ENCODE data around the gene ZNF236. TPM values are rescaled to one million over a fixed set of nuclear protein-coding genes. Genes with fewer than 3 reads are reported as not detected.
"Not testable (repeated sequence)": the region's sequence is repeated elsewhere in the genome, so short reads cannot be mapped to it uniquely, and the experiment has no call there.

ZNF236 gene
- total and polyA plus RNA-seq, 5 experiments from 2014 or later, result 4.6 to 25.6 (median 8.4) TPM

DNA sequence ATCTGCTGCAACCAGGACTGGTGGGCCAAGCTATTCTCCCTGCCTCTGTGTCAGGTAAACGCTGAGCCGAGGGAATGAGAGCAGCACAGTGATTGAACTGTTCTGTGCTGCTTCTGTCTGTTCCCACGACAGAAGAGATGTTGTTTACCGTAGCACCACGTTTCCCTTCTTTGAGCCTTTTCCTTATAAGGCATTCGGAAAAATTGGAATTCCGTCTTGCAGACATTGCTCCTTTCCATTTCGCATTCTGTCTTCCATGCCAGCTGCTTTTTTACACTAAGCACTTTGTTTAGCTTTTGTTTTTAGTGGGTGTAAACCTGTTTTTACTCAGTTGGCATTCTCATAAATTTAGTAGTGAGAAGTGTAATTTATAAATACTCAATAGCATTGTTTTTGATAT is 103.1 kb downstream of the ZNF236 start:
- no peak for DNase-seq
- Mint-ChIP-seq H3K4me3 (no peak overlapping the region), H3K27me3 (no peaks in the 10 kb centered on the region), H3K36me3 (peaks cover 4 to 93% (median 41%) of the 10 kb centered on the region in 3 donors), H3K27ac (no peak overlapping the region), H3K4me1 (peaks cover 7 to 17% (median 11%) of the 10 kb centered on the region in 4 donors), H3K9me3 (no peaks in the 10 kb centered on the region)
- no peak for ATAC-seq
- POLR2A ChIA-PET, result interaction anchor here (1.3 kb wide), 1 partner anchor 11 kb away, joined by 3 read pairs; no protein-coding TSS in a partner anchor

DNA sequence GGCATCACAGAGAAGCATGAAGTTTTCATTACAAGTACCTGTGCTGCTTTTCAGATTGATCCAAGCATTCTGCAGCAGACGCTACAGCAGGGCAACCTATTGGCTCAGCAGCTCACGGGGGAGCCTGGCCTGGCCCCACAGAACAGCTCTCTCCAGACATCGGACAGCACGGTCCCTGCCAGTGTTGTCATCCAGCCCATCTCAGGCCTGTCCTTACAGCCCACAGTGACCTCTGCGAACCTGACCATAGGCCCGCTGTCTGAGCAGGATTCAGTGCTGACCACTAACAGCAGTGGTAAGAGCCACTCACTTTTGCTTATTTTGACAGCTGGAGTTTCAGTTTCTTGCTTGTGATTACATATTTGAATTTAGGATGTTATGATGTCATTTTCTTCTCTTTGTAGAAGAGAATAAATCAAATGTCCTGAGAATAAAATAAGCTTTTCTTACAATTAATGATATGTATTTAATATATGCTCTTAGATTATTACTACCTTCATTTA is 104.9 kb downstream of the ZNF236 start:
- DNase-seq, result no peak
- ATAC-seq, result no peak
- Mint-ChIP-seq H3K36me3 (peaks cover 5 to 91% (median 43%) of the 10 kb centered on the region in 3 donors), H3K27ac (no peak overlapping the region), H3K4me3 (no peak overlapping the region), H3K27me3 (no peaks in the 10 kb centered on the region), H3K9me3 (no peaks in the 10 kb centered on the region), H3K4me1 (peaks cover 1 to 8% (median 3%) of the 10 kb centered on the region in 4 donors)
- POLR2A ChIA-PET, result no interaction called here

DNA sequence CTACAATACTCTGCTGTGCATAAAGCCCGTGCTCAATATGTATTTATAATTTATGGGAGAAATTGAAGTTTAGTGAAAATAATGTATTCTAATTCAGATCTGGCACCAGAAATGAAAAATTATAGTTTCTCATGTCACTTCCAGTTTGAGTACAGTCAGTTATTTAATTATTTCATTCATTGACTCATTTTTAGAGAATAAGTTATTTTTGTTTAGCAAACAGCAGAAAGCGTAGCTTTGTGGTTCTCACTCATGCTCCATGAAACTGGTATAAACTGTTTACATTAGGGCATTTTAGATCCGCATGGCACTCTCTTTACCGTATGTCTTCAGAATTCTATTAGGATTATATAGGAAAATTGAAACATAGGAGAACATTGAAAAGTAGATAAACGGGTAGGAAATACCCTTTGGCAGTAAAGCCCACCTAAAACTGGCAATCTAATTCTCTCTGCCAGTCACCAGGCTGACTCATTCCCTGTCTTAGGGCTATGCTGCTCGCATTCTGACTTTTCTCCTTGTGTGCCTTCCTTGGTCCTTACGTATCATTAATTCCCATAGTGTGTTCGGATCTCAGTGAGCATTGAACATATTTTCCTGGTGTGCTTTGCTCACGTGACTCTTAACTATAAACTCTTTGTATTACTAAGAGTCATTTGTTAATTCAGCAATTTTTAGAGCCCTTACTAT is 106.0 kb downstream of the ZNF236 start:
- ATAC-seq (no peak), DNase-seq (no peak)
- Mint-ChIP-seq H3K36me3 (peaks cover 5 to 92% (median 47%) of the 10 kb centered on the region in 3 donors), H3K27me3 (no peaks in the 10 kb centered on the region), H3K27ac (no peak overlapping the region), H3K4me1 (peaks cover 0 to 8% (median 1%) of the 10 kb centered on the region in 4 donors), H3K9me3 (no peaks in the 10 kb centered on the region), H3K4me3 (no peak overlapping the region)
- POLR2A ChIA-PET, result no interaction called here

DNA sequence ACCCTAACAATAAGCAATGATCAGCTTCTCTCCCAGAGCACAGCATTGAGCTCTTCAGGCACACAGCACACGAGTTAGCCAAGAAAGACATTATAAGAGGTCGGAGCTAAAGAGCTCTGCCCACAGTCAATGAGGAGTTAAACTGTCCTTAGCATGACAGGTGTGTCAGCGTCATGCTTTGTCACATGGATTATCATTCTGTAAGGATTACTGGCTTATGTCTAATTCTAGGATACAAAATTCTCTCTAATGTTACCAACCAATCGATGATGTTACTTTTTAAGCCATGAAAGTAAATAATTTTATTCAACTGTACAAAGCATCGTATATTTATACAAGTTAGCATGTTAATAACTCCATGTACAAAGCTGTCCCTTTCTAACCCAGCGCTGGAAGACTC is 108.8 kb downstream of the ZNF236 start:
- POLR2A ChIA-PET, result no interaction called here
- Mint-ChIP-seq H3K4me1 (peaks cover 0 to 4% (median 0%) of the 10 kb centered on the region in 4 donors), H3K36me3 (peaks cover 5 to 90% (median 38%) of the 10 kb centered on the region in 3 donors), H3K27me3 (no peaks in the 10 kb centered on the region), H3K4me3 (no peak overlapping the region), H3K27ac (no peak overlapping the region), H3K9me3 (no peaks in the 10 kb centered on the region)
- DNase-seq (no peak), ATAC-seq (no peak)

DNA sequence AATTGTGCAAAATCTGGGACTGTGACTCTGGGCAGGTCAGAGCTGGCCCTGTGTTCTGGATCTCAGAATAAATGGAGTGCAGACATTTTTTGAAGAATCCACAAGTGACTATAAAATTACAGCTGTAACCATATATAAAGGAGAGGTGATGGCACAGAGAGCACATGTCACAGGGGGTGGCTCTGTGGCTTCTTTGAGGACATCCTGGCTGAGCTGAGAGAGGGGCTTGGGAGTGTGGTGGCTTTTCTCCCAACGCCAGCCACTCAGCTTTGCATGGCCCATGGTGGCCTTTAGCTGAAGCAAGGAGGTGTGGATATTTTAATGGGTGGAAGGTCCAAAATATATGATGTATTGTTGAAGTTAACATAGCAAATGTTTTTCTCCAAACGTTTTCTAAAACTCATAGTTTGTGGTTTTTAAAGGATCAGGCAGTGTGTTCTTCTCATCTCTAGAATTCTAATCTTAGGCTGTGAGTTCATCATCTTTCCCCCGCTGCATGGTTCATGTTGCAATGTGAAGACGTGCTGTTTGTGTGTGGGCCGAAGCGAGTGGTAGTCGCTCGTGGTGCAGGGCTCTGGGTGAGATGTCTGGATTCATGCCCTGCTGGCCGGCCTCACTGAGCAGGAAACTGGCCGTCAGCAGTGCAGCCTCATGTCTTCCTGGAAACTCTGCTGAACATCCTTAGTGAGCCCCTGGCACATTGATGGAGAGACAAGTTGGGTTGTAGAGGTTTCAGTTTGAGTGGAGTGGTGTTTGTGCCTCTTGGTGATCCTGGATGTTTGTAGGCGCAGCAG is 109.9 kb downstream of the ZNF236 start:
- Mint-ChIP-seq H3K4me3 (no peak overlapping the region), H3K27me3 (no peaks in the 10 kb centered on the region), H3K4me1 (no peaks in the 10 kb centered on the region), H3K36me3 (peaks cover 5 to 90% (median 45%) of the 10 kb centered on the region in 3 donors), H3K27ac (peak overlapping the region in 1 of 10 donors; percentile 68), H3K9me3 (no peaks in the 10 kb centered on the region)
- DNase-seq (no peak), ATAC-seq (no peak)
- POLR2A ChIA-PET, result no interaction called here

DNA sequence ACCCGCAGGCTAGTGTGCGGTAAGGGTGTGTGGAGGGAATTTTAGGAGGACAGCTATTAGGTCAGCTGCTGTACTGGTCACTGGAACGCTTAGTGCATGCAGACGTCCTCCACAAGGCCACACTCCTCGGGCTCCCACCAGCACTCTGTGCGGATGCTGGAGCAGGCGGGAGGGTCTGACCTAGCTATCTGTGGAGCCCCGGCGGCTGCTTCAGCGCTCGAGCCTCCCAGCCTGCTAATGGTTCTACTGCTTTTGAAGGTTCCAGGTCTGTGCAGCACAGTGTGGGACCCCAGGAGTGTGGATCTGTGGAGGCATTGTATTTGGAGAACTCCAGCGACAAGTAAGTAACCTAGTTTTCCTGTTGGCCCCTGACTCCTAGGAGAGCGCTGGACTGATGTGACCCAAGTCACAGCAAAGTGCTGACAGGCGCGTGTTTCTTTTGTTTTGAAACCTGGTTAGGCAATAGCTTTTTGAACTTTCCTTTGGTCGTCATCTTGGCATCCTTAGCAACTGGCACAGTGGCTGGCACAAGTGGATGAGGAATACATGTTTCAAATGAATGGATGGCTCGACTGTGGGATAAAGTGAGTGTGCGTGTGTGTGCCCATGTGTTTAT is 113.5 kb downstream of the ZNF236 start:
- H3K27me3 Mint-ChIP-seq, result no peaks in the 10 kb centered on the region
- H3K36me3 Mint-ChIP-seq, result peaks cover 0 to 83% (median 44%) of the 10 kb centered on the region in 3 donors
- POLR2A ChIA-PET, result interaction anchor here (1.2 kb wide), 1 partner anchor 10 kb away, joined by 3 read pairs; no protein-coding TSS in a partner anchor

DNA sequence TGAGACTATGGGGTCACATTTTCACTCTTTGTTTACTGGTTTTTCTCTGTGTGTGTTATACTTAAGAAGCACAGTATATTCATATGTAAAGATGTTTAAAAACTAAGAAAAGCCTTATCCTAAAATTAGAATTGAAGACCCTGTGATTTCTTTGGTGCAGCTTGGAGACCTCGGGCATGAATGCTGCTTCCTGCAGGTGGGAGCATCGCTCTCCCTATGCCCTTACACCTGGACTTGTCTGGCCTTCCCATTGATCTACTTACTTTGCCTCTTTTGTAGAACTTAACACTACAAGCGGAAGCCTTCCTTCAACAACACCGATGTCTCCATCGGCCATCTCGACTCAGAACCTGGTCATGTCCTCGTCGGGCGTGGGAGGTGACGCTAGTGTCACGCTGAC is 114.5 kb downstream of the ZNF236 start:
- Mint-ChIP-seq H3K36me3 (peaks cover 0 to 76% (median 43%) of the 10 kb centered on the region in 3 donors), H3K27ac (no peak overlapping the region)

More for the DNA sequence above, 113.5 kb downstream of the ZNF236 start:
- Mint-ChIP-seq H3K4me3 (no peak overlapping the region), H3K27ac (no peak overlapping the region), H3K9me3 (no peaks in the 10 kb centered on the region), H3K4me1 (no peaks in the 10 kb centered on the region)
- no peak for ATAC-seq
- DNase-seq, result no peak

DNA sequence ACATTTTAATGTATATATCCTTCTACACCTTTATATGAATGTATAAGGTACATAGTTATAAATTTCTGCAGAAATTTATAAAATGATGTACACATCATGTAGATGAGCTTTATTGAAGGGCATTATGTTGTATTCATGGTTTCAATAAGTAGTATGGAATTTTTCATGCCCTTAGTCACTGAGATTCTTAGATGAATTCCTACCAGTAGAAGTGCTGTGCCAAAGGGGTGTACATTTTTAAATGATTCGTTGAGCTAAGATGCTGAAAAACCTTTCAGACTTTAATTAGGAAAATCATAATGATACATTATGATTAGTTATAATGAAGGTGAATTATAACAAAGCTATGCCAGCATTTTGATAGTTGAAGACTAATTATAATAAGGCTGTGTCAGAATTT is 115.2 kb downstream of the ZNF236 start:
- H3K4me1 Mint-ChIP-seq, result no peaks in the 10 kb centered on the region
- peaks cover 0 to 71% (median 39%) of the 10 kb centered on the region in 3 donors for H3K36me3 Mint-ChIP-seq
- DNase-seq (no peak), ATAC-seq (no peak)
- no peaks in the 10 kb centered on the region for H3K9me3 Mint-ChIP-seq
- H3K27ac Mint-ChIP-seq, result no peak overlapping the region
- H3K27me3 Mint-ChIP-seq, result no peaks in the 10 kb centered on the region
- no peak overlapping the region for H3K4me3 Mint-ChIP-seq
- POLR2A ChIA-PET, result no interaction called here

More for the DNA sequence above, 114.5 kb downstream of the ZNF236 start:
- ATAC-seq (no peak), DNase-seq (no peak)
- H3K27me3 Mint-ChIP-seq, result no peaks in the 10 kb centered on the region
- POLR2A ChIA-PET, result interaction anchor here (1.2 kb wide), 1 partner anchor 12 kb away, joined by 3 read pairs; no protein-coding TSS in a partner anchor
- H3K4me3 Mint-ChIP-seq, result no peak overlapping the region
- H3K4me1 Mint-ChIP-seq, result no peaks in the 10 kb centered on the region
- no peaks in the 10 kb centered on the region for H3K9me3 Mint-ChIP-seq

DNA sequence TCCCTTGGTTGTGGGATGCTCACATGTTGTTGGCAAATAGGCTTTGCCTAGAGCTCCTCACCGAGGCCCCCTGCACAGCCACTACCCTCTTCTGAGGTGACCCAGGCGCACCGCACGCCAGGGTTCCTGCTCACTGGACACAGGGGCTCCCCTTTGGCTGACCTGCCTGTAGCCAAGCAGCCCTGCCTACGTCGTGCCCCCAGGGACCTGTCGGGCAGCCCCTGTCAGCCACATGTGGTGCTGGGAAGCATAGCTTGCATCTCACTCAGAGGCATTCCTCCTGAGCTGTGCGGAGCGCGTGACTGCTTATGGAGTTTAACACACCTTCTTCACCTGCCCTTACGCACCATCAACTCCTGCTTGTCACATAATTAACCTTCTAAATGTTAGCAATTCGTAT is 116.3 kb downstream of the ZNF236 start:
- POLR2A ChIA-PET, result no interaction called here
- Mint-ChIP-seq H3K4me1 (no peaks in the 10 kb centered on the region), H3K27ac (no peak overlapping the region), H3K36me3 (peaks cover 0 to 65% (median 42%) of the 10 kb centered on the region in 3 donors), H3K9me3 (no peaks in the 10 kb centered on the region), H3K4me3 (no peak overlapping the region), H3K27me3 (no peaks in the 10 kb centered on the region)
- no peak for ATAC-seq
- no peak for DNase-seq

DNA sequence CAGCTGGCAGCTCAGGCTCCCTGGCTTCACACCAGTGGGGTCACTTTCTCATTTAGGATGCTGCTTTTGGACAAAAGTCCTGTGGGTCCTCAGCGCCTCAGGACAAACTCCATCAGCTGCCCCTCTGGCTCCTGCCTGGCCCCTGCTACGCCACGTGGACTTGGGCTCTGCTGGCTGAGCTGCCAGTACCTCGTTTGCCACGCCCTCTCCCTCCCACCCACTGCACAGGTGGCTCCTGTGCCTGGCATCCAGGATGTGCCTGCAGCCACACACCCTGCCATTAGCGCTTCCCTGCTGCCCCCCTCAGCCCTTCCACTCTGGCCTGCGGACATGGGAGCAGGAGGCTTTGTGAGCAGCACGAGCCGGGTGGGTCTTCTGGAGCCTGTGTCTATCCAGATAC is 118.9 kb downstream of the ZNF236 start:
- no peak overlapping the region for H3K4me3 Mint-ChIP-seq
- peaks cover 12 to 59% (median 45%) of the 10 kb centered on the region in 3 donors for H3K36me3 Mint-ChIP-seq
- H3K27me3 Mint-ChIP-seq, result no peaks in the 10 kb centered on the region
- peaks cover 0 to 4% (median 1%) of the 10 kb centered on the region in 4 donors for H3K4me1 Mint-ChIP-seq
- H3K27ac Mint-ChIP-seq, result no peak overlapping the region
- DNase-seq, result no peak
- H3K9me3 Mint-ChIP-seq, result peaks cover 0 to 6% (median 0%) of the 10 kb centered on the region in 9 donors
- ATAC-seq, result no peak
- POLR2A ChIA-PET, result no interaction called here

DNA sequence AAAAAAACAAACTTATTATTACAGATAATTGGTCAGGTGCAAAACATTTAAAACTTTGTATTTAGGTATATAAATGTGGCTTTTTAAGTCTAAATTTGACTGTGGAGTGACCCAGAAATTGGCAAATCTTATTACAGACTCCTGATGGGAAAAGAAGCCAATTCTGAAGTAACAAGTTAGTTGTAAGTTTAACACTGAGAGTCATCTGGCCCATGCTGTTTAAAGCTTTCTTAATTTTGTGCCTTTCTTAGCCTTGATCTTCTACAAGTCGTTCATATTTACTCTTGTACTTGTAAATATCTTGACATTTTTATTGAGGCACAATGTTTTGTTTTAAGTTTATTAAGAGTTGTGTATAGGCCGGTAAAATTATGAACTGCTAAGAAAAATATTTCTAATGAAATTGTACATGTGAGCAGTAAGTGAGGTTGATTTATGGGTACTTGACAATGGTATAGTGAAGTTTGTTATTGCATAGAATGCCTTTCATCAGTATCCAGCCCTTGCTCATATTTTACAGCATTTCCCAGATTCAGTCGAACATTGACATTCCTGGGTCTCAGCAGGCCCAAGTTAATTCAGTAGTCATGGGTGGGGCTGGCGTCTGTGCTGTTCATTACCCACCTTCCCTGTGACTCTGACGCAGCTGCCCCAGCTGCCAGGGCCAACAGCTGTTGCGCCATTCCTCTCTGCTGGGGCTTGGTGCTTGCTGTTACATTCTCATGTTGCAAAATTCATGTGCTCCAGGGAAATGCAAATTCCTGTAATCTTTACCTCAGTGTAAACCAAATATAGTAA is 121.4 kb downstream of the ZNF236 start:
- ATAC-seq (no peak), DNase-seq (no peak)
- Mint-ChIP-seq H3K36me3 (peaks cover 17 to 57% (median 42%) of the 10 kb centered on the region in 3 donors), H3K9me3 (peaks cover 0 to 7% (median 0%) of the 10 kb centered on the region in 9 donors), H3K4me3 (no peak overlapping the region), H3K27me3 (no peaks in the 10 kb centered on the region), H3K27ac (no peak overlapping the region), H3K4me1 (peaks cover 14 to 28% (median 20%) of the 10 kb centered on the region in 4 donors)
- POLR2A ChIA-PET, result no interaction called here

DNA sequence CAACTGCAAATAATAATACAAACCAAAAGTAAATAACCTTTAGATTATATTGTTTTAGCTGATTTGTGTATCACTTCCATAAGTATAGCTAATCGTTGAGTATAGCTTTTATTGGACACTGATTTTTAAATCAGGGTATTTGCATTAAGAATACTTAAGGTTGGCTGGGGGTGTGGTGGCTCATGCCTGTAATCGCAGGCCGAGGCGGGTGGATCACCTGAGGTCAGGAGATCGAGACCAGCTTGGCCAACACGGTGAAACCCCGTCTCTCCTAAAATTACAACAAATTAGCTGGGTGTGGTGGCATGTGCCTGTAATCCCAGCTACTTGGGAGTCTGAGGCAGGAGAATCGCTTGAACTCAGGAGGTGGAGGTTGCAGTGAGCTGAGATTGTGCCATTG is 122.0 kb downstream of the ZNF236 start:
- POLR2A ChIA-PET, ATAC-seq, H3K27ac Mint-ChIP-seq, H3K27me3 Mint-ChIP-seq, H3K9me3 Mint-ChIP-seq, H3K4me3 Mint-ChIP-seq, DNase-seq: not testable (repeated sequence)
- Mint-ChIP-seq H3K4me1 (peaks cover 14 to 29% (median 22%) of the 10 kb centered on the region in 4 donors), H3K36me3 (peaks cover 17 to 54% (median 45%) of the 10 kb centered on the region in 3 donors)

Measured in naive thymus-derived CD8-positive, alpha-beta T cell (primary cell).